Hippocampal formation (tissue), 2 donors: ENCODE measurements around the gene TMEM61.

ENCODE experiments used
- DNase-seq, 2 donors: peaks; one replicate each; lab custom pipeline; 2025; lab: John Stamatoyannopoulos, UW

Gene TMEM61

DNA sequence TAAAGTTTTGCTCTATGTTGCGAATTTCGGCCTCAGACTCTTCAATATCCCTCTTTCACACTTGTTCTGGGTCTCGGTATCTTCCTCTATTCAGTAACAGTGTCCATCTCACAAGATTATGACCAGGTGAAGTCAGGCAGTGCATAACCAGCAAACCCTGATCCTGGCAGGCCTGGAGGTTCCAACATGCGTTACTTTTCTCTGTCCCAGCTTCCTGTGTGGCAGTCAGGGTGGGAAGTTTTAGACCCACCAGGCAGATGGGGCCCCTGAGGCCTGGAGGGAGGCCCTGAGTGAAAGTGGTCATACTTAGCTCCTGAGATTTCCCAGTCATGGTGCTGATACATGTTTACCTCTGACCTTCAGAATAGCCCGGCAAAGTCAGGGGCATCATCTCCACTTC is 5.1 kb downstream of the TMEM61 start:
- no peak for DNase-seq

DNA sequence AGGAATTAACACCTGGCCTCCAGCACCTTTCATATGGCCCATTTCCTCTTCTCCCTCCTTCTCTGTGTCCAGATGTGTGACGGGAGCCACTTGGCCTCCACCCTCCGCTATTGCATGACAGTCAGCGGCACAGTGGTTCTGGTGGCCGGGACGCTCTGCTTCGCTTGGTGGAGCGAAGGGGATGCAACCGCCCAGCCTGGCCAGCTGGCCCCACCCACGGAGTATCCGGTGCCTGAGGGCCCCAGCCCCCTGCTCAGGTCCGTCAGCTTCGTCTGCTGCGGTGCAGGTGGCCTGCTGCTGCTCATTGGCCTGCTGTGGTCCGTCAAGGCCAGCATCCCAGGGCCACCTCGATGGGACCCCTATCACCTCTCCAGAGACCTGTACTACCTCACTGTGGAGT is 5.6 kb downstream of the TMEM61 start:
- DNase-seq = no peak

DNA sequence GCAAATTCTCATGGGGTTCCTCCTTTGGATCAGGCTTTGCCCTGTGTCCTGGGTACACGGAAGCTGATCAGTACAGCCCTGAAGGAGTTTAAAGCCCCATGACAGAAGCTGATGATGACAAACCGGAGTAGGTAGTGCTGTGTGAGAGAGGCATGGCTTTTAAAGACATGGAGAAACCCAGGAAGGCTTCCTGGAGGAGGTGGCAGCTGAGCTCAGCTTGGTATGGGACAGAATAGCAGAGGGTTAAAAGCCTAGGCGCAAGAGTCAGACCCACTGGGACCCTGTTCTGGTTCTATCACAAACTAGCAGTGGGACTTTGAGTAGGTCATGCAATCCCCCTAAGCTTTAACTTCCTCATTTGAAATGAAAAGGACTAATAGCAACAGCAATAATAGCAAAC is 6.1 kb downstream of the TMEM61 start:
- no peak for DNase-seq

DNA sequence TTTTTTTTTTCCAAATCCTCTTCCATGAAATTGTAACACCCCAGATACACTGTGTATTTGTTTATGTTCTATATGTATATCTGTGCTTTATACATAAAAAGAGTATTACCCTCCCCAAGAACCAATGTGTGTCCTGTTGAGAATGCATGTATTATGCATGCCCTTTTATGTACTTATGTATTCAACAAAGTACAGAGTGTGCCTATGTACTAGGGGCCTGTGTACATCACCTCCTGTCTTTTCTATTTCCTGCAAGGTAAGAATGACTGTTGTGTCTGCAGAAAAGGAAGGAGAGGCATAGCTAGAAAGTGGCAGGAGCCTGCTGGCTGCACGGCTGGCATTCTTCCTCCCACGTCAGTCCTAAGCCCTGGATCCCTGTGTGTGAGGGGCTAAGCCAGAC is 7.0 kb downstream of the TMEM61 start:
- DNase-seq = no peak

DNA sequence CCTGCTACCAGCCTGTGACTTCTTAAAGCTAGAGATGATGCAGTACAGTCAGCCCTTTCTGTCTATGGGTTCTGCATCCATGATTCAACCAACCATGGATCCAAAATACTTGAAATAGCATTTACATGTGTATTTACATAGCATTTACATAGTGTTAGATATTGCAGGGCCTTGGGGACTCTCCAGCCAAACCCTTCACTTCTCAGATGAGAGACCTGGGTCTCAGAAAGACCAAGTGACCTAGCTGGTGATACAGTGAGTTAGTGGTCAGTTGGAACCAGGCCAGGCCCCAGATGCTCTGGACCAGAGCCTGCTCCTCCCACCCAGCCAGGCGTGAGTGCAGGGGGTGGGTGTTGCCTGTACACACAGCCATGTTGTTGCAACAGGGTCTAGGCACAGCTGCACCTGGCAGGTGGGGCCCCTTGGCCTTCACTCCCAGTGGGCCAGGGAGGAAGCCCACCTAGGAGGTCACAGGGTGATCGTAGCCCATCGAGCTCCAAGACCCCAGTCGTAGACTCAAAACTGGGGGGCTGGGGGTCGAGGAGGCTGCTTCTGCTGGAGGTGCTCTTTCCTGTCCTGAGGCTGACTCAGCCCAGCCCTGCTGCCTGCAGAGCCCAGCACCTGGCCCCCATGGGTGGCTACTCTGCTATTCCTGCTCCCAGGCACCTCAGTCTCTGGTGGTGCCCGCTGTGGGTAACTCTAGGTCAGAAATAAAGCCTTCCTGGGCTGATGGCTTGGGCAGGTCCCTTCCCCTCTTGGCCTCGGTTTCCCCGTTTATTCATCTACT is 7.7 kb downstream of the TMEM61 start:
- DNase-seq = no peak

DNA sequence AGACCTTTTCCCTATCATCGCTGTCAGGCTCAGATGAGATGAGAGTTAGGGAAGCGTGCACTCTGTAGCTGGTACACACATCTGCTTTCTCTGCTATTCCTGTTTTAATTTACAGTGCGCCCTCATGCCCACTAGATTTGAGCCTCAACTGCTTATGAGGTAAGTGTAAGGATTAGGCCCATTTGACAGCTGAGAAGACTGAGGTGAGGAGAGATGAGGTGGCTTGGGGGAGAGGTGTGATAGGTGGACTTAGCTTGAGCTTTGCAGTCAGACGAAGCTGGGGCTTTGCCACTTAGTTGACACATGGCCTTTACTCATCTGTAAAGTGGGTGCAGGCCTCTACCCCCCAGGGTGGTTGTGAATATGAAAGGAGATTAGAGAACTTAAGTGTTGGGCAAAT is 8.5 kb downstream of the TMEM61 start:
- no peak for DNase-seq

DNA sequence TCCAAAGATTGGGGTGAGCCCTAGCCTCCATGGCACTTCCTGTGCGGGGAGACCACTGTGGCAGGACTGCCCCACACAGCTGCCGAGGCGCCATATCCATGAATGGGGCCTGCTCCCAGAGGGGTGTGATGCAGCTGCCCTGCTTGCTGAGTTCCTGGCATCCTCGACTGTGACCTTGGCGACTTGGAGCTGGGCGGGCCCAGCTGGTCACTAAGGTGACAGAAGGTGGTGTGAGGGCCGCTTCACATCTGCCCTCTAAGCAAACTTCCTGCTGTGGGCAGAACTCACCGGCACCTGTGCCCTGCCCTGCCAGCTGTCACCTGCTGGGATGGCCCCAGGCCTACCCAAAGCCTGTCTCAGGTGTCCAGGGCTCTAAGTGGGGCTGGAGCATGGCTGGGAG is 9.0 kb downstream of the TMEM61 start:
- DNase-seq = no peak

DNA sequence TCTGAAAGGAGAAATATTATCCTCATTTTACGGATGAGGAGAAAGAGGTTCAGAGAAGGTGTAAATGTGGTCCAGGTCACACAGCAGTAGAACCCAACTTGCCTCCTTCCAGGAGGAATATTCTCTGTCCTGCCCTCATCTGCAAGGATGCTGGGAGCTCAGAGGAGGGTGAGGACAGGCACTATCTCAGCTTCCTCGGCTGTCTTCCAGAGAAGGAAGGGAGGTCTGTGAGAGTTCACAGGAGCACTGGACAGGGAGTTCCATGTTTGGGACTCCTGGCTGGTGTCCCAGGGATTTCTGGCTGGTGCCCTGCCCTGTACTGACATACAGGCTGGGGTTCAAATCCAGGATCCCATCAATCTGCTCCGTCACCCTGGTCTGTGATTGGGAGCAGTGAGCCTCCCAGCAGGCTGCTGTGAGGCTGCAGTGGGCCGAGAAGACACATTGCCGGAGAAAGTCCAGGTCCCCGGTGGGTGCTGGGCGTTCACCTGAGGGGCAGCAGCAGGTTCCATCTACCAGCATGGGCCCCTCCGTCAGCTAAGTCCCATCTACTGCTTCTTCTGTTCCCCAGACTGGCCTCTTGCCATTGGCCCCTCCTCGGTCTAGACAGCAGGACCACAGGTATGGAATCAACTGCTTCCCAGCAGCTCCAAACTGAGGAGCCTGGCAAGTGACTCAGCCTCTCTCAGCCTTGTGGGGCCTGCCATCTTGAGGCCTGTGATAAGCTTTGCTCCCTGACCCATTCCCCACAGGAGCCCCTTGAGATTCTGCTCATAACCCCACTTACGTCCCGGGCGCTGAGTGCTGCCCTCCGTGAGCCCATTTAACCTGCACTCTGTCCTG is 9.8 kb downstream of the TMEM61 start:
- no peak for DNase-seq

DNA sequence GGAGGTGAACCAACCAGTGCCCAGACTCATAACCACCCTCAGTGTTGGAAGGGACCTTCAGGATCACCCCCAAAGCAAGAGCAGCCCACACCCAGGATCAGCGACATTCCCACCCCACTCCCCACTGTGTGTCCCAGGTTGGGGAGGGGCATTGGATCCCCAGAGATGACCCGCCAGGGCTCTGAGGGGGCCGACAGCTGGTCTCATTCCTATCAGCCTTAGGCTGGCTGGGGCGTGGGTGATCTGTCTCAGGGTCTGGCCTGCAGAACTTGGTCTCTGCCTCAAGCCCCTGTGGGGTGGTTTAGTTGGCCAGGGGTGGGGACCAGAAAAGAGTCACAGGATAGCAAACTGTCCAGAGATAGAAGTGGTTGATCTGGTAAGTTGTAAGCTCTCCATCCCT is 10.5 kb downstream of the TMEM61 start:
- DNase-seq = no peak

DNA sequence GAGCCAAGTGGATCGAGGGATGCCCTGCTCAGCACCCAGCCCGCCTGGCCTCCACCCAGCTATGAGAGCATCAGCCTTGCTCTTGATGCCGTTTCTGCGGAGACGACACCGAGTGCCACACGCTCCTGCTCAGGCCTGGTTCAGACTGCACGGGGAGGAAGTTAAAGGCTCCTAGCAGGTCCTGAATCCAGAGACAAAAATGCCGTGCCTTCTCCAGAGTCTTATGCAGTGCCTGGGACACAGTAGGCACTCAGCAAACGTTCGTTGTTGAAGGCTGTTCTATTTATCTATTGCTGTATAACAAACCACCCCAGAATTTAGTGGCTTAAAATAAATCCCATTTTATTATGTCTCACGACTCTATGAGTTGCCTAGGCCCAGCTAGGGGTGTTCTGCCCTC is 11.5 kb downstream of the TMEM61 start:
- DNase-seq = no peak

DNA sequence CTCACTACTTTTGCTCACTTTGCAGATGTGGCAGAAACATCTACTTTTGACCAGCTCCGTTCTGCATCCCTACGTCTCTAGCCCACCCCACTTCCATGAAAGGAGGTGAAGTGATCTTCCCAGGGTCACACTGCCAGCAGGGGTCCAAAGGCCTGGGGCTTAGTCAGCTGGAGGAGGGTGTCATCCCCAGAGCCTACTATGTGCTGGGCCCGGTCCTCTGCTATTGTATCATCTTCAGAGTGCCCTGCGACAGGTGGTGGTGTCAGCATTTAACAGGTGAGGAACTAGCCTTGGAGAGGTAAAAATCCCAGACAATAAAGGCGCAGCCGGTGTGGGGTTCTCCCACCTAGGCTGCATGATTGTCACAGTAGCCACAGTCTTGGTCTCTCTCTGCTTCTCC is 12.7 kb downstream of the TMEM61 start:
- no peak for DNase-seq

DNA sequence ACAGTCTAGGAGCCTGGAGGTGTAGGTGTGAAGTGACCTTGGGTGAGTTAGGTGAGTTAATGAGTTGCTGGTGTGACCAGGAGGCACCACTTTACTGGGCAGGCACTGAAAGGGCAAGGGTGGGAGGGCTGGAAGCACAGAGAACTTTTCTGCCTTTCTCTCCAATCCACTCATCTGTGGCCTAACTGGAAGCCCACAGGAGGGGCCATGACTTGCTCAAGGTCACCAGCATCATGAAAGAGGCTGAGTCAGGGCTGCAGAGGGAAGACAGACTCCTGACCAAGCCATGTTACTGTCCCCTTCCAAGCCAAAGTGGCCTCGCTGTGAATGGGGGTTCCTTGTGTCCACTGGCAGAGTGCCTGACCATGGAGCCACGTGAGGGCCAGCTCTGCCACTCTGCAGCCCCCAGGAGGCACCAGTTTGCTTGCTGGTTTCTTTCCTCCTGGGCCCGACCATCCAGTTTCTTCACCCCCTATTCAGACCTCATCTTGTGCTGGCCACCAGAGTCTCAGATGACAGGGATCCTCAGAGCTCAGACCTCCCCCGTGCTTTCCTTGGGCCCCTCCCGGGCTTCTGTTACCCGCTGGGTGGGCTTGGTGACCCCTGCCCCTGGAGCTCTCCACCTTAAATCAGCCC is 14.0 kb downstream of the TMEM61 start:
- DNase-seq = no peak

DNA sequence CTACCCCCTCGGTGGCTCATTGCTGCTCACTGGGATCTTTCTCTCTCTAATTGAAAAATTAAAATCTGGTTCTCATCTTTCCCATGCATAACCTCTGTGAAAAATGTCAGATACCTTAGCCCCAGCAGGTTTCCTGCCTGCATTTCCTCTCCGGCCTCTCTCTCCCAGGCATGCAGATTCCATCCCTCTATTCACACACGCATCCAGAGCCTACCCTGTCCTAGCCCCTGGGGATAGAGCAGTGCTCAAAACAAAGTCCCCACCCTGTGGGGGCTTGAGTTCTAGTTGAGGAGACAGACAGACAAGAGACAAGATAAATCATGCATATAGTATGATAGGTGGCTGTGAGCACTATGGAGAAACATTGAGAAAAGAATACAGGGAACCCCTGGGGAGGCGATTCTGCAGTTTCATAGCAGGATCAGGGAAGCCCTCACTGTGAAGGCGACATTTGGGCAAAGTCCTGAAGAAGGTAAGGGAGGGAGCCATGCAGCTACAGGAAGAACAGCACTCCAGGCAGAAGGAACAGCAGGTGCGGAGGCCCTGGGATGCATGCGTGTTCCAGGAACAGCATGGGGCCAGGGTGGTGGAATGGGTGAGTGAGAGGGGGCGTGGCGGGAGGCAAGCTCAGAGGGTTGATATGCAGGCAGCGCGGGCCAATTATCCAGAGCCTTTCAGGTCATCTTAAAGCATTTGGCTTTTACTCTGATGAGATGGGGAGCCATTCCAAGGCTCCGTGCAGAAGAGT is 14.8 kb downstream of the TMEM61 start:
- no peak for DNase-seq

DNA sequence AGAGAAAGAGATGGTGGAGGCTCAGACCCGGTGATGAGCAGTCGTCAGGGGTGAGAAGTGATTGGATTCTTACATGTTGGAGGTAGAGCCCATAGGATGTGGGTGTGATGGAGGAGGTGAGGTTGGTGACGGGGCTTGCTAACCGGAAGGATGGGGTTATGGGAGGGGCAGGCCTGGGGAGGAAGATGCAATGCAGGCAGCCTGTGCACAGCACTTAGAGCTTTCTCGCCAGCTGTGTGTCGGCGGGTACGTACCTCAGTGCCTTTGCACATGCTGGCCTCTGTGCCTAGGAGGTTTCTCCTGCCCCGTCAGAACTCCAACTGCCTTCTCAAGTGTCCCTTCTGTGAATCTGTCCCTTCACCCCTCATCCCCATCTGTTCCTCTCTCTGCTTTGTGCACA is 15.4 kb downstream of the TMEM61 start:
- DNase-seq = no peak

DNA sequence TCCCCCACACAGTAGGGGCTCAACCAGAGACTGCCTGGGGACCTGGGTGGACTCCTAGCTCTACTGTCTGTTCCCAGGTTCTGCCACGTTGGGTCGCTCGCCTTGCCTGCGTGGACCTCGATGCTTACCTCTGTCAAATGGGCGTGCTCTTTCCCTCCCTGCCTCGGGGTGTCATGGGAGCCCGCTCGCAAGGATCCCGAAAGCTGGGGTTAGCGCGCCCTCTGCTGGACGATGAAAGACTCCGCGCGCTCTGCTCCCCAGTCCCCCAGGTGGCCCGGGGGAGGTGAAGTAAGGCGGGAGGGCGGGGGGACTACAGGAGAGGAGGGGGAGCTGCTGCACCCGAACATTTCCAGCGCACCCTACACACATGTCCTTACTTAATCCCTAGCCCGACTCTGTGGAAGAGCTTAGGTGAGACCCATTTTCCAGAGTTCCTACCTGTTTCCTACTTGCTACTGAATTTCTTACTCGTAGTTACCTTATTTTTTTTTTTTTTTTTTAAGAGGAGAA is 16.0 kb downstream of the TMEM61 start:
- peak in 1 of 2 donors; percentile 62 for DNase-seq

DNA sequence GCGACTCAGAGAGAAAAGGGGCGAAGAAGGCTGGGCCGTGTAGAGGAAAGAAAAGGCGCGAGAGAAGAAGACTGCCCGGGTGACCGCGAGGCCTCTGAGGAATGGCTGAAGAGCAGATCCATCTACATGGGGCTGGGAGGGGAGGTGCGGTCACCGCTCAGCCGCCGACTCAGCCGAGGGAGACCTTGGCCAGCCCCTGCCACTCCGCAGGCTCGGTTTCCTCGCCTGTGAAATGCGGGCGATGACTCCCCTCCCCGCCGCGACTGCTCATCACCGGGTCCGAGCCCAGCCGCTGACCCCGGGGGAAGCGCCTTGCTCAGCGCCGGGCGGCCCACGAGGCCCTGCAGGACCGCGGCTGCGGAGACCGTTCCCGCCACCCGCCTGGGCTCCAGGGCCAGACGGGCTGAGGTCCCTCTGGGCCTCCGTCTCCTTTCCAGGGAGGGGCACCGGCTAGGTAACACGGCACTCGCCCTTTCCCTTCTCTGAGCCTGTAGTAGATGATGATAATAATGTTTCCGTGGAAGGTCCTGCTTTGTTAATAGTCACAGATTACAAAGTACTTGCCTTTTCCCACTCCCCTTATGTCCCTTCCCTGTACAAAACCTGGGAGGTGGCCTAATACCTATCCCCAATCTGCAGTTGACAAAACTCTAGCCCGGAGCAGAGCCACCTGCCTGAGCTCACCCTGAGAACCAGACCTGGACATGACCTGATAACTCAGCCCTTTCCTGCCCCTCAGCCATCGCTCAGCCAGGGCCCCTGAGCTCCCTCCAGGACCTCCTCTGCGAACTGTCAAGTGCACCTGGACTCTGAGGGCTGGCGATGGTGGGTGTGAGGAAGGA is 16.7 kb downstream of the TMEM61 start:
- no peak for DNase-seq

DNA sequence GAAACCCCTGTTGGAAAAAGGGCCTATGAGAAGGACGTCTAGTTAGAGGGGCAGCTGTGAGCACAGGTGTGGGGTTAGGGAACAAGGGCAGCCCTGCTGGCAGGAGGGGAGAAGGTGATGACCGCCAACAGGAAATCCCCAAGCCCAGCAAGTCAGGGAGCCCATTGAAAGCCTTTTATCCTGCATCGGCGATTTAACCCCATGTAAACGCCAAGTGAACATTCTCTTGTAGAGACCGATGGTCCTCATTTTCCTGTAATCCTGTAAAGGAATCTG is 17.2 kb downstream of the TMEM61 start:
- DNase-seq = no peak

DNA sequence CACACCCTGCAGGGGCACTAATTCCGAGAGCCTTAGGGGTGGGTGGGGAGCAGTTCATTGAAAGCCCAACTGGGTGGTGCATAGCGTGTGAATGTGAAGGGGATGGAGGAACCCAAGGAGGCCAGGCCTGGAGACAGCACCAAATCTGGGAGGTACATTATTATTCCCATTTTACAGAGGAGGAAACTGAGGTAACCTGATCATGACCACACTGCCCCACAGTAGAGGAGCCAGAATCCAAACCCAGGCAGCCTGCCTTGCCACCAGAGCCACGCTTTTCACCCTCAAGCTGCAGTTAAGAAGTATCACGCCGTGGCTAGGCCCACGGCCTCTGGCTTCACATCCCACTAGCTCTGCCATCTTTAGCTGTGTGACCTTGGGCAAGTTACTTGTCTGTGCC is 17.7 kb downstream of the TMEM61 start:
- DNase-seq = no peak

DNA sequence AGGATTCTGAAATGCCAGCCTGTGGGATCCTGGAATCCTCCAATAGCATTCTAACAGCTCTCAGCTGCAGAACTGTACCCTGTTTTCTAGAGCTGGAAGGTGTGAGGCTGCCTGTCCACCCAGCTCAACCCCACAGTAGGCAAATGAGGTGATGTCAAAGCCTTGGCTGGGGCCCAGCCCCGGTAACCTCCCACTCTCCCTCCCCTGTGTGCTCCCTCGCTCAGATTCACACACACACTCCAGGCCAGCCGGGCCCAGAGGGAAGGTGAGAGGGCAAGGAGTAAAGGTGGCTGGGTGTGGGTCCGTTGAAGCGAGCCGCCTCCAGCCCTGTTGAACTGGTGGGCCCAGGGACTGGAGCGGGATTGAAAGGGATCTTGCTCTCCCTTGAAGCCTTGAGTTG is 18.2 kb downstream of the TMEM61 start, which contains the start of gene BSND:
BSND (plus strand) TSS at position 257 of the 400 bp plus-strand sequence. CDS start 254 bp downstream, outside the sequence.
- no peak for DNase-seq

DNA sequence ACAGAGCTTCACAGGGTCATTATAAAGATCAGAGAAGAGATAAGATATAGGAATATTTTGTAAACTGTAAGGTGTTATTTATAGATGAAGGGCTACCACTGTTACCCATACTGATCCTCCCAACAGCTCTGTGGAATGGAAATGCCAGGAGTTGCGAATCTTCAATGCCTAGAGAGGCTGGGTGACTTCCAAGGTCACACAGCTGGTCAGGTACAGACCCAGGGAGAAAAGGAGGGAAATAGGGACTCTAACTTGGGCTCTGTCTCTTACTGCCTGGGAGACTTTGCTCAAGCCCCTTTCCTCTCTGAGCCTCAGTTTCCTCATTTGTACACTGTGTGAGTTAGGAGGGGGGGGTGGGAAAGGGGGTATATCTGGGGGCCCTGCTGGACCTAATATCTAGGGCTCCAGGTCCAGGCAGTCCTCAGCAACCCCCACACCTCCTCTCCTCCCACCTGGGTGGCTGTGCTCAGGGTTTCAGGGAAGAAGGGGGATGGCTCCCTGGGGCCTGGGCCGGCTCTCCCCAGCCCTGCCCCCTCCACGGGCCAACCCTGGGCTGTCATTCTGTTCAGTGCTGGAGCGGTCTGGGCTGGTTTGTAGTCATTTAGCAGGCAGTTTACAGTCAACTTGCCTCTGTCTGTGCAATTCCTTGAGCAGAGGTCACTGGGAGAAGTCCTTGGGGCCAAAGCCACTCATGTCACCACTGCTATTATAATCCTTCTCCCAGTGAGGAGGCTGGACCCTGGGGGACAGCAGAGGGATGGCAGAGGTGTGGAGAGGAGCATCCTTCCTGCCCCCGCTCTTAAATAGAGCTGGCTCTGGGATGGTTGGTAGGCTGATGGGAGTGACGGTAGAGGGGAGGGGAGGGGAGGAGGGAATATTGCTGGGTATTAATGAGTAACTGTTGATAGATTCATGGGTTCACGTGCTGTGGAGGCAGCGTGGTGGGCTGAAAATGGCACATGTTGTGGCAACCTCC is 20.0 kb downstream of the TMEM61 start:
- DNase-seq = no peak
